H9 (cell line): Measurements from ENCODE around the gene ERICH6B. TPM values are rescaled to one million over a fixed set of nuclear protein-coding genes. Genes with fewer than 3 reads are reported as not detected.

Experiments used
- DNase-seq: peaks from one replicate; pipeline ENCODE4 v3.0.0-alpha.2; 2017
- H2AFZ ChIP-seq: one replicate; pipeline ENCODE4 v1.6.1; 2013; ENCODE audit warnings: mild to moderate bottlenecking, low read length, control low read depth, moderate library complexity
- H2AK5ac ChIP-seq: 2 replicates; pipeline ENCODE4 v1.6.1; 2013; ENCODE audit warnings: low read length, control low read depth, mixed read lengths; ENCODE audit not compliant: insufficient read length
- H2BK120ac ChIP-seq: one replicate; pipeline ENCODE4 v1.6.1; 2013; ENCODE audit warnings: low read depth, mild to moderate bottlenecking, low read length, control low read depth, inconsistent platforms; ENCODE audit not compliant: poor library complexity, severe bottlenecking
- H2BK12ac ChIP-seq: 2 replicates; pipeline ENCODE4 v1.6.1; 2013; ENCODE audit warnings: low read length, control low read depth, mixed read lengths, low read depth; ENCODE audit not compliant: insufficient read length
- H2BK15ac ChIP-seq: 2 replicates; pipeline ENCODE4 v1.6.1; 2013; ENCODE audit warnings: low read depth, low read length, control low read depth
- H2BK20ac ChIP-seq: one replicate; pipeline ENCODE4 v1.6.1; 2013; ENCODE audit warnings: low read depth, mild to moderate bottlenecking, low read length, control low read depth, inconsistent platforms; ENCODE audit not compliant: poor library complexity, severe bottlenecking
- H2BK5ac ChIP-seq: 2 replicates; pipeline ENCODE4 v1.6.1; 2013; ENCODE audit warnings: low read length, control low read depth, mixed read lengths; ENCODE audit not compliant: insufficient read length
- H3K14ac ChIP-seq: 2 replicates; pipeline ENCODE4 v1.6.1; 2013; ENCODE audit warnings: low read length, control low read depth; ENCODE audit not compliant: insufficient read depth
- H3K18ac ChIP-seq: 2 replicates; pipeline ENCODE4 v1.6.1; 2013; ENCODE audit warnings: low read depth, mild to moderate bottlenecking, mixed read lengths, low read length, control low read depth; ENCODE audit not compliant: insufficient read length
- H3K23ac ChIP-seq: 2 replicates; pipeline ENCODE4 v1.6.1; 2013; ENCODE audit warnings: low read length, control low read depth, mixed read lengths, low read depth; ENCODE audit not compliant: insufficient read length
- H3K23me2 ChIP-seq: 2 replicates; pipeline ENCODE4 v1.6.1; 2013; ENCODE audit warnings: low read depth, mild to moderate bottlenecking, mixed read lengths, low read length, control low read depth; ENCODE audit not compliant: insufficient read length, poor library complexity, severe bottlenecking
- H3K27ac ChIP-seq: 2 replicates; pipeline ENCODE4 v1.5.1; 2013; ENCODE audit warnings: low read length, control low read depth, mixed read lengths, low read depth; ENCODE audit not compliant: insufficient read length
- H3K27me3 ChIP-seq: 2 replicates; pipeline ENCODE4 v1.6.1; 2013; ENCODE audit warnings: low read length, control low read depth, inconsistent platforms; ENCODE audit not compliant: insufficient read depth
- H3K4ac ChIP-seq: 2 replicates; pipeline ENCODE4 v1.6.1; 2013; ENCODE audit warnings: low read depth, mild to moderate bottlenecking, control low read depth, inconsistent platforms, low read length, moderate library complexity
- H3K4me1 ChIP-seq: 2 replicates; pipeline ENCODE4 v1.6.1; 2013; ENCODE audit warnings: low read length, control low read depth, inconsistent platforms; ENCODE audit not compliant: insufficient read depth
- H3K4me2 ChIP-seq: 2 replicates; pipeline ENCODE4 v1.6.1; 2013; ENCODE audit warnings: low read length, control low read depth, mixed read lengths; ENCODE audit not compliant: insufficient read length, insufficient read depth
- H3K56ac ChIP-seq: 2 replicates; pipeline ENCODE4 v1.6.1; 2013; ENCODE audit warnings: low read depth, mild to moderate bottlenecking, mixed read lengths, low read length, control low read depth; ENCODE audit not compliant: insufficient read length
- H3K79me1 ChIP-seq: 2 replicates; pipeline ENCODE4 v1.6.1; 2013; ENCODE audit warnings: low read depth, mild to moderate bottlenecking, moderate library complexity, low read length, control low read depth, inconsistent platforms; ENCODE audit not compliant: insufficient read depth, poor library complexity, severe bottlenecking
- H3K79me2 ChIP-seq: 2 replicates; pipeline ENCODE4 v1.6.1; 2013; ENCODE audit warnings: low read length, control low read depth, inconsistent platforms; ENCODE audit not compliant: insufficient read depth
- H3K9ac ChIP-seq: 2 replicates; pipeline ENCODE4 v1.6.1; 2013; ENCODE audit warnings: low read length, control low read depth, mixed read lengths; ENCODE audit not compliant: insufficient read length; ENCODE audit errors: extremely low read depth
- H3K9me3 ChIP-seq: one replicate; pipeline ENCODE4 v1.6.1; 2013; ENCODE audit warnings: low read depth, low read length, inconsistent platforms; ENCODE audit not compliant: control insufficient read depth
- H3T11ph ChIP-seq: one replicate; pipeline ENCODE4 v1.6.1; 2013; ENCODE audit warnings: mild to moderate bottlenecking, low read length, control low read depth, inconsistent platforms
- H4K20me1 ChIP-seq: one replicate; pipeline ENCODE4 v1.6.1; 2013; ENCODE audit not compliant: control insufficient read depth, insufficient read length, insufficient read depth
- H4K5ac ChIP-seq: 2 replicates; pipeline ENCODE4 v1.6.1; 2013; ENCODE audit warnings: low read depth, mild to moderate bottlenecking, mixed read lengths, low read length, control low read depth; ENCODE audit not compliant: insufficient read length
- H4K8ac ChIP-seq: replicated peaks from 2 replicates; pipeline ENCODE4 v1.6.1; 2013; ENCODE audit warnings: low read length, control low read depth, mixed read lengths, low read depth; ENCODE audit not compliant: insufficient read length
- H4K91ac ChIP-seq: 2 replicates; pipeline ENCODE4 v1.6.1; 2013; ENCODE audit warnings: low read depth, mild to moderate bottlenecking, moderate library complexity, mixed read lengths, low read length, control low read depth; ENCODE audit not compliant: insufficient read length
- H3K27ac Mint-ChIP-seq, 3 experiments: 2 replicates in 2 of 3; 3 replicates in 1 of 3; pipeline ENCODE4 v1.8.0; 2020 to 2021; ENCODE audit warnings: mixed read lengths in 3 of 3, mild to moderate bottlenecking in 1 of 3, moderate library complexity in 1 of 3
- H3K27me3 Mint-ChIP-seq: 2 replicates; pipeline ENCODE4 v1.8.0; 2021; ENCODE audit warnings: low read depth, mild to moderate bottlenecking, moderate library complexity, mixed read lengths
- H3K36me3 Mint-ChIP-seq, 3 experiments: 2 replicates in 2 of 3; 3 replicates in 1 of 3; pipeline ENCODE4 v1.8.0; 2020 to 2021; ENCODE audit warnings: low read depth in 3 of 3, mixed read lengths in 3 of 3; ENCODE audit not compliant: insufficient read depth in 1 of 3
- H3K4me1 Mint-ChIP-seq, 2 experiments: 2 replicates each; pipeline ENCODE4 v1.8.0; 2020; ENCODE audit warnings: mixed read lengths in 2 of 2
- H3K4me3 Mint-ChIP-seq, 2 experiments: 2 replicates in 1 of 2; 3 replicates in 1 of 2; pipeline ENCODE4 v1.8.0; 2020 to 2021; ENCODE audit warnings: mild to moderate bottlenecking in 2 of 2, mixed read lengths in 2 of 2, moderate library complexity in 1 of 2
- H3K9me3 Mint-ChIP-seq, 2 experiments: 2 replicates in 1 of 2; 3 replicates in 1 of 2; pipeline ENCODE4 v1.8.0; 2020; ENCODE audit warnings: mild to moderate bottlenecking in 2 of 2, mixed read lengths in 2 of 2, moderate library complexity in 1 of 2
- CTCF ChIP-seq: fragments of 200-600 bp; sonication (generic); conservative IDR thresholded peaks from 3 replicates; pipeline ENCODE4 v1.8.0; 2021; ENCODE audit warnings: antibody characterized with exemption, mild to moderate bottlenecking
- WGBS: extraction: QIAGEN DNeasy Blood & Tissue Kit; methylation state at CpG from one replicate; pipeline ENCODE4 v1.1.7; 2013; ENCODE audit warnings: missing lambda C conversion rate, low lambda C conversion rate, mixed read lengths; ENCODE audit not compliant: insufficient read length; ENCODE audit errors: extremely low coverage; 5-methylcytosine and 5-hydroxymethylcytosine counted together
- total RNA-seq: library from RNA; stranded (reverse); gene quantifications from 2 replicates; pipeline ENCODE4 v1.2.1, GENCODE V29; 2021

The ERICH6B gene
- total RNA-seq, 1 experiment from 2014 or later: not detected

GRCh38 chr13:45508776-45509175, 106.8 kb downstream of the ERICH6B start:
- Histone ChIP-seq H4K91ac (no peak overlapping the region), H2AK5ac (no peak overlapping the region), H3K23me2 (no peaks in the 10 kb centered on the region), H2AFZ (no peak overlapping the region), H3K27me3 (no peaks in the 10 kb centered on the region), H3K9me3 (no peaks in the 10 kb centered on the region), H3K4me1 (no peaks in the 10 kb centered on the region), H3K79me1 (no peaks in the 10 kb centered on the region), H3K79me2 (no peaks in the 10 kb centered on the region), H3K18ac (no peak overlapping the region), H3K56ac (no peak overlapping the region), H2BK120ac (no peak overlapping the region), H3K4ac (no peak overlapping the region), H3K9ac (no peak overlapping the region), H4K5ac (no peak overlapping the region), H3K27ac (no peak overlapping the region), H2BK20ac (no peak overlapping the region), H3K4me2 (no peak overlapping the region), H3T11ph (no peak overlapping the region), H4K20me1 (no peaks in the 10 kb centered on the region), H2BK5ac (no peak overlapping the region), H2BK15ac (no peak overlapping the region), H3K14ac (no peak overlapping the region), H3K23ac (no peak overlapping the region), H4K8ac (no peak overlapping the region), H2BK12ac (no peak overlapping the region)
- Mint-ChIP-seq H3K4me1 (peaks cover 11 to 14% of the 10 kb centered on the region in 2 experiments), H3K27ac (0 out of 7 replicates have a peak overlapping the region, but pooled peaks of 1 of the 3 experiments have one; percentile 3), H3K4me3 (no peak overlapping the region), H3K9me3 (no peaks in the 10 kb centered on the region), H3K36me3 (peaks cover 15 to 48% (median 48%) of the 10 kb centered on the region in 3 experiments; a peak in 6 of 7 replicates), H3K27me3 (no peaks in the 10 kb centered on the region)
- no peak for DNase-seq
- WGBS: no CpG with 5 or more reads among the region's 7 CpGs
- no peak for TF ChIP-seq CTCF
